ENCODE measurements around the gene NWD2.

NWD2 gene

DNA sequence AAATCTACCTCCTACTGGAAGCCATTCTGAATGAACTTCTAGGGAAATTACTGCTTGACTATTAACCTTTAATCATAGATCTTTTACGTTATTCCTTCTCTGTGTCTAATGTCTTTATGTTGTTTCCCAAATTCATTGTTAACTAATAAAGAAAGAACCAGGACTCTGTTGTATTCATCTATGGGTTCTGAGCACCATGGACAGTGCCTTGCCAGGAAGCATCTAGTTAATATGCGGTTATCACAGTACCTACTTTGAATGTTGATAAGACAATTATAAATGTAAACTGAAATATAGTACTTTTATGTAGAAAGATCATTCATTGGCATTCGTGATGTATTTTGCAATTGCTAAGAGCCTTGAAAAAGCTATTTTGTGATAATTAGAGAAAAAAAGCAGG, 23.8 kb downstream of the NWD2 start:
- ChIA-PET CTCF (no interaction called here), POLR2A (no interaction called here)
- H3K4me3 ChIP-seq (ENCODE audit: low read depth, low read length), result no peak overlapping the region

DNA sequence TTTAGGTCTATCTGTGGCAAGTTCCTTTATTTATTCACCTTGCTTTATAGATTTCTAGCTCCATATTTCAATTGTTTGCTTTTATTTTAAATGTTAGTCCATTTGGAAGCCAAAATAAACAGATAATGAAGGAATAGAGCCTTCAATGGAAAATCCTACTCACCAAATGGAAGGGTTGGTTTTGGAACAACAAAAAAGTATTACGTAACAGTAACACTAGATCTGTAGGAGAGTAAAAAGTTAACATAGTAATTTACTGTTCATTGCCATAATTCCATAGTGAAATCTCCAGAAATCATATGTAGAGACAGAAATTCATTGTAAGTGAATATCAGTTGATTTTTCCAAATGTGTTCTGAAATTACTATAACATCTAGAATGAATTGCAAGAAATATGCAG, 34.6 kb downstream of the NWD2 start:
- H3K27ac ChIP-seq (ENCODE audit: extremely low read depth, low read depth, low read length), result no peak overlapping the region
- CTCF ChIA-PET, result no interaction called here
- H3K9me3 ChIP-seq (ENCODE audit: control insufficient read depth, insufficient read depth, low read depth, low read length), result no peaks in the 10 kb centered on the region
- POLR2A ChIA-PET, result no interaction called here
- no peaks in the 10 kb centered on the region for H3K4me1 ChIP-seq (ENCODE audit: control insufficient read depth, insufficient read depth, low read length)
- H3K4me3 ChIP-seq (ENCODE audit: low read depth, low read length), result no peak overlapping the region
- no peaks in the 10 kb centered on the region for H3K36me3 ChIP-seq (ENCODE audit: control insufficient read depth in 2 of 2, insufficient read depth in 1 of 2, low read length in 2 of 2)
- no peak for TF ChIP-seq ZNF16 (tag by site-specific recombination; IDR thresholded peaks at IDR 0.05; ENCODE audit: low read depth)
- no peak for TF ChIP-seq ZNF211 (tag by site-specific recombination; IDR thresholded peaks at IDR 0.05; ENCODE audit: low read depth)
- no peak for TF ChIP-seq ZFP37 (tag by site-specific recombination; IDR thresholded peaks at IDR 0.05)
- no peak for TF ChIP-seq ZNF121 (tag by site-specific recombination; IDR thresholded peaks at IDR 0.05)
- TF ChIP-seq ZNF274 (IDR thresholded peaks at IDR 0.05; ENCODE audit: low read length), result no peak
- no peak for TF ChIP-seq ZNF274 (tag by site-specific recombination; IDR thresholded peaks at IDR 0.05; ENCODE audit: borderline replicate concordance)
- no peak for TF ChIP-seq ZIC2 (tag by site-specific recombination; IDR thresholded peaks at IDR 0.05)
- no peak for TF ChIP-seq ZNF133 (tag by site-specific recombination; IDR thresholded peaks at IDR 0.05)
- no peak for TF ChIP-seq ZNF510 (tag by site-specific recombination; IDR thresholded peaks at IDR 0.05; ENCODE audit: insufficient replicate concordance)
- TF ChIP-seq, protein P1, sequence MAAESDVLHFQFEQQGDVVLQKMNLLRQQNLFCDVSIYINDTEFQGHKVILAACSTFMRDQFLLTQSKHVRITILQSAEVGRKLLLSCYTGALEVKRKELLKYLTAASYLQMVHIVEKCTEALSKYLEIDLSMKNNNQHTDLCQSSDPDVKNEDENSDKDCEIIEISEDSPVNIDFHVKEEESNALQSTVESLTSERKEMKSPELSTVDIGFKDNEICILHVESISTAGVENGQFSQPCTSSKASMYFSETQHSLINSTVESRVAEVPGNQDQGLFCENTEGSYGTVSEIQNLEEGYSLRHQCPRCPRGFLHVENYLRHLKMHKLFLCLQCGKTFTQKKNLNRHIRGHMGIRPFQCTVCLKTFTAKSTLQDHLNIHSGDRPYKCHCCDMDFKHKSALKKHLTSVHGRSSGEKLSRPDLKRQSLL (tag by site-specific recombination; IDR thresholded peaks at IDR 0.05), result no peak
- no peak for TF ChIP-seq ZNF501 (tag by site-specific recombination; IDR thresholded peaks at IDR 0.05)
- TF ChIP-seq ZBTB17 (tag by site-specific recombination; IDR thresholded peaks at IDR 0.05), result no peak
- TF ChIP-seq ZNF311 (tag by site-specific recombination; IDR thresholded peaks at IDR 0.05; ENCODE audit: borderline replicate concordance), result no peak
- TF ChIP-seq ZNF701 (tag by site-specific recombination; IDR thresholded peaks at IDR 0.05), result no peak
- TF ChIP-seq, protein P2, sequence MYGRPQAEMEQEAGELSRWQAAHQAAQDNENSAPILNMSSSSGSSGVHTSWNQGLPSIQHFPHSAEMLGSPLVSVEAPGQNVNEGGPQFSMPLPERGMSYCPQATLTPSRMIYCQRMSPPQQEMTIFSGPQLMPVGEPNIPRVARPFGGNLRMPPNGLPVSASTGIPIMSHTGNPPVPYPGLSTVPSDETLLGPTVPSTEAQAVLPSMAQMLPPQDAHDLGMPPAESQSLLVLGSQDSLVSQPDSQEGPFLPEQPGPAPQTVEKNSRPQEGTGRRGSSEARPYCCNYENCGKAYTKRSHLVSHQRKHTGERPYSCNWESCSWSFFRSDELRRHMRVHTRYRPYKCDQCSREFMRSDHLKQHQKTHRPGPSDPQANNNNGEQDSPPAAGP (tag by site-specific recombination; IDR thresholded peaks at IDR 0.05), result no peak
- TF ChIP-seq HOXA7 (CRISPR knock-in tag; IDR thresholded peaks at IDR 0.05; ENCODE audit: borderline replicate concordance), result no peak
- TF ChIP-seq, protein P3, sequence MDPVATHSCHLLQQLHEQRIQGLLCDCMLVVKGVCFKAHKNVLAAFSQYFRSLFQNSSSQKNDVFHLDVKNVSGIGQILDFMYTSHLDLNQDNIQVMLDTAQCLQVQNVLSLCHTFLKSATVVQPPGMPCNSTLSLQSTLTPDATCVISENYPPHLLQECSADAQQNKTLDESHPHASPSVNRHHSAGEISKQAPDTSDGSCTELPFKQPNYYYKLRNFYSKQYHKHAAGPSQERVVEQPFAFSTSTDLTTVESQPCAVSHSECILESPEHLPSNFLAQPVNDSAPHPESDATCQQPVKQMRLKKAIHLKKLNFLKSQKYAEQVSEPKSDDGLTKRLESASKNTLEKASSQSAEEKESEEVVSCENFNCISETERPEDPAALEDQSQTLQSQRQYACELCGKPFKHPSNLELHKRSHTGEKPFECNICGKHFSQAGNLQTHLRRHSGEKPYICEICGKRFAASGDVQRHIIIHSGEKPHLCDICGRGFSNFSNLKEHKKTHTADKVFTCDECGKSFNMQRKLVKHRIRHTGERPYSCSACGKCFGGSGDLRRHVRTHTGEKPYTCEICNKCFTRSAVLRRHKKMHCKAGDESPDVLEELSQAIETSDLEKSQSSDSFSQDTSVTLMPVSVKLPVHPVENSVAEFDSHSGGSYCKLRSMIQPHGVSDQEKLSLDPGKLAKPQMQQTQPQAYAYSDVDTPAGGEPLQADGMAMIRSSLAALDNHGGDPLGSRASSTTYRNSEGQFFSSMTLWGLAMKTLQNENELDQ (tag by site-specific recombination; IDR thresholded peaks at IDR 0.05; ENCODE audit: low read depth), result no peak

More for the DNA sequence above, 23.8 kb downstream of the NWD2 start:
- Histone ChIP-seq H3K36me3 (ENCODE audit: control insufficient read depth in 2 of 2, insufficient read depth in 1 of 2, low read length in 2 of 2) (no peaks in the 10 kb centered on the region), H3K27ac (ENCODE audit: extremely low read depth, low read depth, low read length) (no peak overlapping the region), H3K4me1 (ENCODE audit: control insufficient read depth, insufficient read depth, low read length) (no peaks in the 10 kb centered on the region), H3K9me3 (ENCODE audit: control insufficient read depth, insufficient read depth, low read depth, low read length) (no peaks in the 10 kb centered on the region)
- TF ChIP-seq PRDM4 (tag by site-specific recombination; IDR thresholded peaks at IDR 0.05) (no peak), ZIC2 (tag by site-specific recombination; IDR thresholded peaks at IDR 0.05) (no peak)
- TF ChIP-seq, protein P4, sequence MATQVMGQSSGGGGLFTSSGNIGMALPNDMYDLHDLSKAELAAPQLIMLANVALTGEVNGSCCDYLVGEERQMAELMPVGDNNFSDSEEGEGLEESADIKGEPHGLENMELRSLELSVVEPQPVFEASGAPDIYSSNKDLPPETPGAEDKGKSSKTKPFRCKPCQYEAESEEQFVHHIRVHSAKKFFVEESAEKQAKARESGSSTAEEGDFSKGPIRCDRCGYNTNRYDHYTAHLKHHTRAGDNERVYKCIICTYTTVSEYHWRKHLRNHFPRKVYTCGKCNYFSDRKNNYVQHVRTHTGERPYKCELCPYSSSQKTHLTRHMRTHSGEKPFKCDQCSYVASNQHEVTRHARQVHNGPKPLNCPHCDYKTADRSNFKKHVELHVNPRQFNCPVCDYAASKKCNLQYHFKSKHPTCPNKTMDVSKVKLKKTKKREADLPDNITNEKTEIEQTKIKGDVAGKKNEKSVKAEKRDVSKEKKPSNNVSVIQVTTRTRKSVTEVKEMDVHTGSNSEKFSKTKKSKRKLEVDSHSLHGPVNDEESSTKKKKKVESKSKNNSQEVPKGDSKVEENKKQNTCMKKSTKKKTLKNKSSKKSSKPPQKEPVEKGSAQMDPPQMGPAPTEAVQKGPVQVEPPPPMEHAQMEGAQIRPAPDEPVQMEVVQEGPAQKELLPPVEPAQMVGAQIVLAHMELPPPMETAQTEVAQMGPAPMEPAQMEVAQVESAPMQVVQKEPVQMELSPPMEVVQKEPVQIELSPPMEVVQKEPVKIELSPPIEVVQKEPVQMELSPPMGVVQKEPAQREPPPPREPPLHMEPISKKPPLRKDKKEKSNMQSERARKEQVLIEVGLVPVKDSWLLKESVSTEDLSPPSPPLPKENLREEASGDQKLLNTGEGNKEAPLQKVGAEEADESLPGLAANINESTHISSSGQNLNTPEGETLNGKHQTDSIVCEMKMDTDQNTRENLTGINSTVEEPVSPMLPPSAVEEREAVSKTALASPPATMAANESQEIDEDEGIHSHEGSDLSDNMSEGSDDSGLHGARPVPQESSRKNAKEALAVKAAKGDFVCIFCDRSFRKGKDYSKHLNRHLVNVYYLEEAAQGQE (tag by site-specific recombination; IDR thresholded peaks at IDR 0.05), result peak; percentile 78
